HG02763 (cell line): ENCODE measurements around the gene SLC5A11.
"Not testable (repeated sequence)": the region's sequence is repeated elsewhere in the genome, so short reads cannot be mapped to it uniquely, and the experiment has no call there.

Experiments
- ATAC-seq: cut with Tn5 transposase; IDR thresholded peaks from one replicate; pipeline ENCODE4 v1.9.1; 2021; ENCODE audit warnings: mild to moderate bottlenecking, moderate library complexity; ENCODE audit not compliant: unreplicated experiment

Gene SLC5A11

DNA sequence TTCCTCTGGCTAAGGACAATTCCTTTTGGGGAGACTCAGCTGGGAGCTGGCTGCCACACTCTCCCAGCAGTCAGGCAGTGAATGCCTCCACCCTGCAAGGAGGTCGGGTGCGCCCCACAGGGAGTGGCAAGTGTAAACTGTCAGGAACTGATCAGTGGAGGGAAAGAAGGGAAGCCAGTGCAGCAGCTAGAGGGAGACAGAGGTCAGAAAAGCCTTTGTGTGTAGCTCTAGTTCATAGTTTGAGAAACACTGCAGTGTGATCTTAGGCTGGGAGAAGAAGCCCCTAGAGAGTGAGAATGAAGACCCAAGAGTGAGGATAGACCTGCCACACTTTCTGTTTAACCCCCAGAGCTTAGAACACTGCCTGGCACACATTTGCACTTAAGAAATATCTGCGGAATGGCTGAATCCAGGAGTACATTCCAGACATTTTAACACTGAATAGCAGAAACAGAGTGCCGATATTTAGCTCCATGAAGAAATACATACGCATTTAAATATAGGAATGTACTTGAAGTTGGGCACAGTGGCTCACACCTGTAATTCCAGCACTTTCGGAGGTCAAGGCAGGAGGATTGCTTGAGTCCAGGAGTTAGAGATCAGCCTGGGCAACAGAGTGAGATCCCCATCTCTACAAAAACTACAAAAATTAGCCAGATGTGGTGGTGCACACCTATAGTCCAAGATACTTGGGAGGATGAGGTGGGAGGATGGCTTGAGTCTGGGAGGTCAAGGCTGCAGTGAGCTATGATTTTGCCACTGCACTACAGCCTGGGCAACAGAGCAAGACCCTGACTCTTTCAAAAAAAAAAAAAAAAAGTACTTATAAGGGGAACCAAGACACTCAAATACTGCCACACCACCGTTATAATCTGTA is 11.1 kb upstream of the SLC5A11 start:
- no peak for ATAC-seq

DNA sequence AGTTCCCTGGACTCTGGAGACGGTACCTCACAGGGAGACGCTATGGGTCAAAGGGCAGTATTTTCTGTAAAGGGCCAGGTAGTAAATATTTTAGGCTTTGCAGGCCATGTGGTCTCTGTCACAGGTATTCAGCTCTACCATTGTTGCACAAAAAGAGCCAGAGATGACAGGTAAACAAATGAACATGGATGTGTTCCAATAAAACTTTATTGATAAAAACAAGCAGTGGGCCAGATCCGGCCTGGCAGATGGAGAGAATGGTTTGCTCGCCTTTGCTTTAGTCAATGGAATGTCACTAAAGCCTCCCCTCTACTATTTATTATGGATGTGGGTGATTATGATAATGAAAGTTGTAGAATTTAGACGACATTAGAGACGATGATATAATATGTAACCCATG is 8.9 kb upstream of the SLC5A11 start:
- ATAC-seq = no peak

DNA sequence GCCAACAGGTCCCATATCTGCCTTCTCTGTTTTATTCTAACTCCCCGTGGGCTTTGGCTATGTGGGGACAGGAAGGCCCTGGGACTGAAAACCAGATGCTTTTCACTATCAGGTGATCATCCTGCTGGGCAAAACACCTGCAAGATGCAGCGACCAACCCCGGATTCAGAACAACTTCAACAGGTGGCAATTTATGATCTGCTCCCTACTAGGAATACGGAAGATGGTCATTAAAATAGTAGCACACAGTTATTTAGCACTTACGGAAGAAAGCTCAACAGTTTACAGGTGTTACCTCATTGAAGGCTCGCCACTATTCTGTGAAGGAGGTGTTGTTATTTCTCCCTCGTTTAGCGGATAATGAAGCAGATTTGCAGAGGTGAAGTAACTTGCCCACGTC is 7.8 kb upstream of the SLC5A11 start:
- no peak for ATAC-seq

DNA sequence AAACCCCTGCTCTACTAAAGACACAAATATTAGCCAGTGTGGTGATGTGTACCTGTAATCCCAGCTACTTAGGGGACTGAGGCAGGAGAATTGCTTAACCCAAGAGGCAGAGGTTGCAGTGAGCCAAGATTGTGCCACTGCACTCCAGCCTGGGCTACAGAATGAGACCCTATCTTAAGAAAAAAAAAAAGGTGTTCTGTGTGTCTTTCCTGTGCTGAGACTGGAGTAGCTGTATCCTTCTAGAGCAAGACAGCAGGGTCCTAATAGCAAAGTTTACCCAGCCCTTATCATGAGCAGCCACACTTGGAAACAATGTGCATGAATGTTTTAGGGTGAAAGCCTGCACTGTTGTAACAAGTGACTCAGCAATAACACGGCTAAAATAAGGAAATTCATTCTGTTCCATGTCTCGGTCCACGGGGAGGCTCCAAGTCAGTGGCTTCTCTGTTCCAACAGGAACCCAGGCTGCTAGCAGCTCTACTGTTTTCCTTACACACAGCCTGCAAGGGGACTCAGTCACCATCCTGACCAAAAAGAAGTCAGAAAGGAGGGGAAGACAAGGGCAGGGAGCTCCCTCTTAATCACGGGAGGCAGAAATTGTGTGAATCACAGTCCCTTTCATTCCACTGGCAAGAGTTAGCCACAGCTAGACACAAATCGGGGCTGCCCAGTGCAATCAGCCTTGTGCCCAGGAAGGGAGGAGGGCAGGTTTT is 7.1 kb upstream of the SLC5A11 start:
- no peak for ATAC-seq

DNA sequence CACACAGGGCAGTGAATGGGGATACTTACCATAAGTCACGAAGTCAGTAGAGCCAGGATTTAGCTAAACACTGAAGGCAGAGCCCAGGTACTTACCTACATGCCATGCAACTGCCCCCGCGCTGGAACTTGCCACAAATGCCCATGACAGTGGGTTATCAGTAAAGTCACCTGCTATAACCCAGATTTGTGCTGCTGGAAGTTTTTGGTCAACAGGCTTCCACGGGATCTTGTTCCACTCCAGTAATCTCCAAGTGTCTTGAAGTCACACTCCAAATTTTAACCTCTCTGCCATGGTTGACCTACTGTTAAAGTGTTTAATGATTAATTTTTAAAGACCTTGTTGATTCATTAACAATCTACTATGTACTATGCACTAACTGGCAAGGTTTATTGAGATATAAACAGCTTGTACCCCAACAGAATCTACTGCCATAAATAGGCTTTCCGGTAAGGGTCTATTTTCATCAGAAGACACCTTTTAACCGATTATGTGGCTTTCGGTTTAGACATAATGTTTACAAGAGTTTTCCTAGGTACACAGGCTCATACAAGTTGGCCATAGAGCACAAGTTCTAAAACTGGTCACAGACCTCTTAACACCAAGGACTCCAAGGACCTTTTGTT is 6.3 kb upstream of the SLC5A11 start:
- ATAC-seq = no peak

DNA sequence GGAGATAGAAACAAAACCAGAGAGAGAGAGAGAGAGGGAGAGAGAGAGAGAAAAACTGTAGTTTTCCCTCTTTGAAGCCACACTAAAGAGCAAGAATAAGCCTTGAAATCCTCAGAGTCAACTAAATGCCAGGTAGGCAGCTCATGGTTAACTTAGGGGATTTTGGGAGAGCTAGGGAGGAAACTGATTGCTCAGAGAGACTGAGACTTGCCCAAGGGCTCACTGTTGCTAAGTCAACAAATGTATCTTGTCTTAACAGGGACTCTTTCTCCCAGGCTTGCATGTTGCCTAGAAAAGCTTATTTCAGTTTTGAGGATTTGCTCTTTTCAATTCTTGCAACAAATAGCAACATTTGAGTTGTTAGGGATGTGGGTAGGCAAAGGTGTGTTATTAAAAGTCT is 4.5 kb upstream of the SLC5A11 start:
- no peak for ATAC-seq

DNA sequence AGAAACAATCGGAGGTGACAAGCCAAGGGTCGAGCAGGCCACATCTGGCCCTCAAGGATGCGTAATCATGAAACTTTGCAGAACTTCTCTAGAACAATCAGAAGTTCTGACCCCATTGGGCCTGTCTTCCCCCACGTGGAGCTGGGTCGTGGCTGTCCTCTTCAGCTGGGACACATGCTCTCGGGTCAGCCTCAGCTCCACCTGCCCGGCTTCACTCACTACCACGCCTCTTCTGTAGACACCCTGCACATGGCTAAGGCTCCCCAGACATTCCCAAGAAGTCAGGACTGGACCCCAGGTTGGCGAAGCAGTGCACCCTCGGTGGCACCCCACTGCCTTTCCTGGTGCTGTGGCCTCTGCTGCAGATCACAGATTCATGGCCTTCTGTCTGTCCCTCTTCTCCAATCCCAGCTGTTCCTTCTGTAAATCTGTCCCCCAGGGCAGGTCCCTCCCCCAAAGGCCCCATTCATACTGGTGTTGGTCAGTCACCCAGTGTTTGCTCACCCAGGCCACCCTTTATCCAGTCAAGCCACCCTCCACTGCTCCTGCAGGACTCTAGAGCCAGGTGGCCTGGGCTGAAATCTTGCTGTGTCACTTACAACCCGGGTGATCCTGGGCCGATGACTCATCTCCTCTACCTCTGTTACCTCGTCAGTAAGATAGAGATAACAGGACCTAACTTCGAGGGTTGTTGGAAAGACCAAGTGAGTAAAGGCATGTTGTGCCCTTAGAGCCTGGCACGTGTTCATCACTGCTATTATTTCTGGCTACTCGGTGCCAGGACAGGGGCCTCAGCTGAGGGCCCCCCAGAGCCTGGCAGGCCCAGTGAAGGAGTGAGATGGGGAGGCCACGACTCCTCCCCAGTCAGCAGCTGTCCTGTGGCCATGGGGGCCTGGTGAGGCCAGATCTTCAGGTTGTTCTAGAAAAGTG is 1.4 kb upstream of the SLC5A11 start:
- ATAC-seq = no peak

DNA sequence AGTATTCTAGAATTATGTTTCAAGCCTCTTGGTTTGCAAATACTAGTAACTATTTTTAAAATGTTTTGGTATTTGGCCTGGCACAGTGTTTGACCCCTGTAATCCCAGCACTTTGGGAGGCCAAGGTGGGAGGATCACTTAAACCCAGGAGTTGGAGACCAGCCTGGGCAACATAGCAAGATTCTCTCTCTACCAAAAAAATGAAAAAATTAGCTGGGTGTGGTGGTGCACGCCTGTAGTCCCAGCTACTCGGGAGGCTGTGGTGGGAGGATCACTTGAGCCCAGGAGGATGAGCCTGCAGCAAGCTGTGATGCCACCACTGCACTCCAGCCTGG is 765 bp upstream of the SLC5A11 start:
- ATAC-seq = not testable (repeated sequence)

DNA sequence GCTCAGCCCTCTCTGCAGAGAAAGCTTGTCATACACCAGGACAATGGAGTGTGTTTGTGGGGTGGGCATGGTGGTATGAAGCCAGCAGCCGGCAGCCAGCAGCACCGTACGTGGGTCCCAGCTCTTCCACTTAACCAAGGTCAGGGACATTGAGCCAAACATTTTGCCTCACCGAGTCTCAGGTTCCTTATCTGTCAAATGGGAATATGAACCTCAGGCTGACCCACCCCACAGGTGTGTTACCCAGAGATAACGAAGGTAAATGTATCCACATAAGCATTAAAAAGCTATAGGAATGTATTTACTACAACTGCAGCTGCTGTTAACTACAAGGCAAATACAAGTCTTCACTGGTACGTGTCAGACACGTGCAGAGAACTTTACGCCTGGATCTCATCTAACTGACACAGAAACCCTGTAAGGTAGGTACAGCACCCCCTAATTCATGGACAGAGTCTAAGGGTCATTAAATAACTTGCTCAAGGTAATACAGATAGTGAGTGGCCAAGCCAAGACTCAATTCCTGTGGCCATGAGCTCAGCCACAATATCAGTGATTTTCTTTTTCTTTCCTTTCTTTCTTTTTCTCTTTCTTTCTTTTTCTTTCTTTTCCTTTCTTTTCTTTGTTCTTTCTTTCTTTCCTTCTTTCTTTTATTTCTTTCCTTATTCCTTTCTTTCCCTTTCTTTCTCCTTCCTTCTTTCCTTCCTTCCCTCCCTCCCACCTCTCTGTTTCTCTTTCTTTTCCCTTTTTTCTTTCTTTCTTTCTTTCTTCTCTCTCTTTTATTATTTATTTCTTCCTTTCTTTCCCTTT is 990 bp downstream of the SLC5A11 start:
- ATAC-seq = no peak

DNA sequence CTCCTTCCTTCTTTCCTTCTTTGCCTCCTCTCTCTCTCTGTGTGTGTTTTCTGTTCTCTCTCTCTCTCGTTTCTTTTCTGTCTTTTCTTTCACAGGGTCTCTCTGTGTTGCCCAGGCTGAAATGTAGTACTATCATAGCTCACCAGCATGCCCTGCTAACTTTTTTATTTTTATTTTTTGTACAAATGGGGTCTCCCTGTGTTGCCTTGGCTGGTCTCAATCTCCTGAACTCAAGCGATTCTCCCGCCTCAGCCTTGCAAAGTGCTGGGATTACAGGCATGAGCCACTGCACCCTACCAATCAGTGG is 1.5 kb downstream of the SLC5A11 start:
- ATAC-seq = no peak

DNA sequence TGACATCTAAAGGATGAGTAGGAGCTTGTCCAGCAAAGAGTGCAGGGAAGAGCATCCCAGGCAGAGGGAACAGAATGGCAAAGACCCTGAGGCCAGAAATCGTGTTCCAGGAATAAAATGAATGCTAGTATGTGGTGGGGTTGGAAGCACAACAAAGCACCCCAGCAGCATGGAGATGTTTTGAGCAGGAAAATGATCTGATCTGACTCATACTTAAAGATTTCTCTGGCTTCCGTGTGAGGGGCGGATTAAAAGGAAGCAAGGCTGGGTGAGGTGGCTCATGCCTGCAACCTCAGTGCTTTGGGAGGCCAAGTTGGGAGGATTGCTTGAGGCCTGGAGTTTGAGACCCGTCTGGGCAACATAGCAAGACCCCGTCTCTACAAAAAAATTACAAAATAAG is 2.3 kb downstream of the SLC5A11 start:
- no peak for ATAC-seq

DNA sequence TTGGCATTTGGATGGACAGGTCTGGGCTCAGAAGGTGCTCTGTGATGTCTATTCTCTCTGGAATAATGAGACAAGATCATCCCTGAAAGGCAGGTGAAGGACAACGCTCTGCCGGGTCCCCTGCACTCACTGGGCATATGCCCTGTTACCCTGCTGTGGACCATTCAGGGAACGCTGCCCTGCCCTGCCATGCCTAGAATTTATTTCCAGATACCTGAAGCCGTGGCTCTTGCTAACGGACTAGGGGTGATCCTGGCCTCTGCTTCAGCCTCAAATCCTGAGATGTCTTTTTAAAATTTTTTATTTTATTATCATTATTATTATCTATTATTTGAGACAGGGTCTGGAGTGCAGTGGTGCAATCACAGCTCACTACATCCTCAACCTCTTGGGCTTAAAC is 3.9 kb downstream of the SLC5A11 start:
- no peak for ATAC-seq

DNA sequence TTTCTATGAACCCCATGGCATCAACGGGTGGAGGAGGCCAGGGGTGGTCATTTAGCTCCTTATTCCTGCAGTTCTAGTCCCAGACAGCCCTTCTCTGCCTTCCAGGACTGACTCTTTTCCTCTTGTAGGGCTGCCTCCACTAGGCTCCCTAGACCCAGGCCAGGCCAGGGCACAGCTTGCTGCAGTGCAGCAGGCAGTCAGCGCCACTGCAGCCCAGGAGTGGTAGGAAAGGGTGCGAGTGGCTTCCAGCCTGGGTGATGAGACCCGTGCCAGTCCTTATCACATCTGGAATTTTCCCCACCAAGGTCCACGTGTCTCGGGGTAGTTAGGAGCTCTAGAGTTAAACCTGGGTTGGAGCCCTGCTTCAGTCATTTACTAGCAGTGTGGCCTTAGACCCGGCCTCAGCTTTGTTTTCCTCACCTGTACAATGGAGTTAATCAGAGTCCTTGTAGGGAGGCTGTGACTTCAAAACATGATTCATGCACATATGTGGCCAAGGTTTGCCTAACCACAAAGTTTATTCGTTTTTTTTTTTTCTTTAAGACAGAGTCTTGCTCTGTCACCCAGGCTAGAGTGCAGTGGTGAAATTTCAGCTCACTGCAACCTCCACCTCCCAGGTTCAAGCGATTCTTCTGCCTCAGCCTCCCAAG is 4.7 kb downstream of the SLC5A11 start:
- ATAC-seq = no peak

DNA sequence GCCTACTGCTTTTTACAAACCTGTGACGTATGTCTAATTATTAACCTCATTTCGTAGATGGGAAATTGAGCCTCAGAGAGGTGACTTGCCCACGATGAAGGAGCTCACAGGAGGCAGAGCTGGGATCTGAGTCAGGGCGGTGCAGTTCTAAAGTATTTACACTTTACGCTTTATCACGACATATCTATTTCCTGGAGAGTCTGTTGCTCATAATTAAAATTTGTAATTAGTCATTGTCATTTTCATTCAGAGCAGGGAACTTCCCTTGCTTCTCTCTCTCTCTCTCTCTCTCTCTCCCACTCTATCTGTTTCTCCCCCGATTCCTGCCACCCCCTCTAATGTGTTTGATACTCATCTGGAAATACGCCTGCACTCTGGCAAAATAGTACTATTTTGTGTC is 5.9 kb downstream of the SLC5A11 start:
- ATAC-seq = no peak

DNA sequence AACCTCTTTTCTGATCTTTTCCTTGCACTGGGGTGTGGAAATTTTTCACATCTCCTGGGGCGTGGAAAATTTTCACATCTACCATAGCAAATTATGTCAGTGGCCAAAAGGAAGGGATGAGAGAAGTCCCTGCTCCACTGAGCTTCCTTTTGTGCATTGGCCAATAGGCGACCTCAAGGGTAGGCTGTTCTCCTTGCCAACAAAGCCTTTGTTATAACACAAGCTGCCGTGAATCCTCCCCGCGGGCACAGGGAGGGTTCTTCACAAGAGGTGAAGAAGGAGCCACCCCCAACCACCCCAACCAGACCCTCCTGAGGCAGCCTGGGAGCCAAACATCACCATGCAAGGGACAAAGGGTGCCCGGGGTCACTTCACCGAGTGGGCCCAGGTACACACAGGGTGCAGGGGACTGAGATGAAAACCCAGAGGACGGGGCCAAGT is 6.5 kb downstream of the SLC5A11 start:
- ATAC-seq = no peak

DNA sequence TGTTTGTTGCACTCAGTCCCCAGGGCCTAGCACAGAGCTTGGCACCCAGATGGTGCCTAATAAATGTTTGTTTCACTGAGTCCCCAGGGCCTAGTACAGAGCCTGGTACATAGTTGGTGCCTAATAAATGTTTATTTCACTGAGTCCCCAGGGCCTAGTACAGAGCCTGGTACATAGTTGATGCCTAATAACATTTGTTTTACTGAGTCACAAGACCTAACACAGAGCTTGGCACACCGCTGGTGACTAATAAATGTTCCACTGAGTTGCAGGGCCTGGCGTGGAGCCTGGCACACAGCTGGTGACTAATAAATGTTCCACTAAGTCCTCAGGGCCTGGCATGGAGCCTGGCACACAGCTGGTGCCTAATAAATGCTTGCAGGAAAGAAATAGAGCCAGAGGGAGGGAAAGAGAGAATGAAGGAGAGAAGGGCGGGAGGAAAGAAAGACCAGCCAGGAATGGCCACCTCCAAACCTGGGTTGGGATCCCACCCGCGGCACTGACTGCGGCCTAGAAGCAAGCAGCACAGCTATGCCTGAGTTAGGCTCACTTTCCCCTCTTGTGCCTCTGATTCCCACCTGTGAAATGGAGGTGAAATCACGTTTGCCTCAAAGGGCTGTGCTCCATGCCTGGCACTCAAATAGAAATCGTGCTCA is 7.5 kb downstream of the SLC5A11 start:
- no peak for ATAC-seq

DNA sequence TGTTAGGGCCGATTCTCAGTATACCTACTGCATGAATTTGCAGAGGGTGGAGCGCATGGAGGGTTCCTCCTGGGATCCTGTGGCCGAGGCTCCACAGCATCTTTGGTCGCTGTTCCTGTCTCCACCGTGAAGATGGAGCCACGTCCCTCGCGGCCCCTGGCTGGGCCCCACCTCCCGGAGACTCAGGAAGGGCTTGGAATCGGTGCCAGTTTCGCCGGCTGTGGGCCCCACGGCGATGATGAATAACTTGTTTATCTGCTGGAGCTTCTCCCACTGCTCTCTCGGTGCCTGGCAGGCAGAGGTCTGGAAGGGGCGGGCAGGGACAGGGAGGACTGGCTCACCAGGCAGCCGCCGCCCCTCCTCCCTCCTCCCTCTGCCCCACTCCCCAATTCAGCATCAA is 8.1 kb downstream of the SLC5A11 start:
- no peak for ATAC-seq

DNA sequence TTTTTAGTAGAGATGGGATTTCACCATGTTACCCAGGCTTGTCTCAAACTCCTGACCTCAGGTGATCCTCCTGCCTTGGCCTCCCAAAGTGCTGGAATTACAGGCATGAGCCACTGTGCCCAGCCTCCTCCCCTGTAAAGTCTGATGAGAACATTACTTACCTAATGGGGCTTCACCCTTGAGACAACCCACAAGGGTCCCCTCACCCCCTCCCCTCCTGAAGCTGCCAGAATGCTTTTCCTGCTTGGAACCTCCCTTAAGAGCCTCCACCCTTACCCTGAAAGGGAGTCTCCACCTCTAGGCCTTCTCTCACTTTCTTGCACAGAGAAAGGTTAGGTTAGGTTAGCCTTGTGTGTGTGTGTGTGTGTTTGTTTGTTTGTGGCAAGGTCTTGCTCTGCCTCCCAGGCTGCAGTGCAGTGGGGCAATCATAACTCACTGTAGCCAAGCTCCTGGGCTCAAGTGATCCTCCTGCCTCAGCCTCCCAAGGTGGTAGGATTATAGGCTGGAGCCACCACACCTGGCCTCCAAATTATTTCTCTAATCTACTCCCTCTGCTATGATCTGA is 8.9 kb downstream of the SLC5A11 start:
- no peak for ATAC-seq

DNA sequence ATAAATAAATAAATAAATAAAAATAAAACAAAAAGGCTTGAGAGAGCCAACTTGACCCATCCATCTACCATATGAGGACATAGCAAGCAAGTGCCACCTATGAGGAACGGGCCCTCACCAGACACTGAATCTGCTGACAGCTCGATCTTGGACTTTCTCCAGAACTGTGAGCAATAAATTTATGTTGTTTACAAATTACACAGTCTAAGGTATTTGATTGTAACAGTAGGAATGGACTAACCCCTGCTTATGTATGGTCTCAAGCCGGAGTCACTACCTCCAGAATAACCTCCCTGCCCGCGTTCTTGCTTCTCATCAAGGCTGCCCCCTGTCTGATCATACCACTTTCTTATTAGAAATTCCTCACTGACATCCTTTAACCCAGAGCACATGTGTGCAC is 9.9 kb downstream of the SLC5A11 start:
- no peak for ATAC-seq
